ENCODE measurements around the gene SELL.
"Not testable (repeated sequence)": the region's sequence is repeated elsewhere in the genome, so short reads cannot be mapped to it uniquely, and the experiment has no call there.

- TF ChIP-seq CEBPB (IDR thresholded peaks at IDR 0.05; ENCODE audit: low read depth, low read length); POLR2A (IDR thresholded peaks at IDR 0.05; ENCODE audit: control extremely low read depth in 1 of 2, low read depth in 2 of 2, low read length in 2 of 2): not testable (repeated sequence)
Measured at GRCh38 chr1:169715100-169715499, 3.7 kb upstream of the SELL start.

Measured in H1 (cell line).